Astrocyte (in vitro differentiated cells and primary cell): ENCODE results near the gene MAEA.

Source experiments
- EZH2 ChIP-seq: IDR thresholded peaks from 2 replicates; pipeline ENCODE4 v1.6.1; 2012; ENCODE audit warnings: mild to moderate bottlenecking, low read length, inconsistent platforms; ENCODE audit not compliant: insufficient read depth
- TF ChIP-seq, protein P1 (sequence below): IDR thresholded peaks from 2 replicates; pipeline ENCODE4 v1.5.1; 2011; ENCODE audit warnings: low read depth, mild to moderate bottlenecking, inconsistent platforms, low read length, moderate library complexity; ENCODE audit not compliant: insufficient read depth

- TF ChIP-seq, protein P1, sequence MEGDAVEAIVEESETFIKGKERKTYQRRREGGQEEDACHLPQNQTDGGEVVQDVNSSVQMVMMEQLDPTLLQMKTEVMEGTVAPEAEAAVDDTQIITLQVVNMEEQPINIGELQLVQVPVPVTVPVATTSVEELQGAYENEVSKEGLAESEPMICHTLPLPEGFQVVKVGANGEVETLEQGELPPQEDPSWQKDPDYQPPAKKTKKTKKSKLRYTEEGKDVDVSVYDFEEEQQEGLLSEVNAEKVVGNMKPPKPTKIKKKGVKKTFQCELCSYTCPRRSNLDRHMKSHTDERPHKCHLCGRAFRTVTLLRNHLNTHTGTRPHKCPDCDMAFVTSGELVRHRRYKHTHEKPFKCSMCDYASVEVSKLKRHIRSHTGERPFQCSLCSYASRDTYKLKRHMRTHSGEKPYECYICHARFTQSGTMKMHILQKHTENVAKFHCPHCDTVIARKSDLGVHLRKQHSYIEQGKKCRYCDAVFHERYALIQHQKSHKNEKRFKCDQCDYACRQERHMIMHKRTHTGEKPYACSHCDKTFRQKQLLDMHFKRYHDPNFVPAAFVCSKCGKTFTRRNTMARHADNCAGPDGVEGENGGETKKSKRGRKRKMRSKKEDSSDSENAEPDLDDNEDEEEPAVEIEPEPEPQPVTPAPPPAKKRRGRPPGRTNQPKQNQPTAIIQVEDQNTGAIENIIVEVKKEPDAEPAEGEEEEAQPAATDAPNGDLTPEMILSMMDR, result no peak
- TF ChIP-seq EZH2, result no peak
Observed at GRCh38 chr4:1374706-1375045, 85.0 kb downstream of the MAEA start.
